OCI-LY7 (cell line): ENCODE measurements around the gene ABCA12. TPM values are rescaled to one million over a fixed set of nuclear protein-coding genes. Genes with fewer than 3 reads are reported as not detected.

Experiments
- BruUV-seq: library from RNA; stranded (reverse); fragments of 400-500 nt; replicated peaks from 2 replicates; lab custom pipeline; 2021; lab: Mats Ljungman, UMichigan
- CTCF ChIA-PET: fragments of 300-600 bp; sonication (Branson Sonifier 250); formaldehyde crosslinking; loops from one replicate; lab custom pipeline; 2022; ENCODE audit warnings: antibody characterized with exemption; ENCODE audit not compliant: unreplicated experiment; lab: Charles Lee
- POLR2A ChIA-PET: fragments of 300-600 bp; sonication (Branson Sonifier 250); formaldehyde crosslinking; loops from one replicate; lab custom pipeline; 2022; ENCODE audit warnings: antibody characterized with exemption; lab: Charles Lee
- DNase-seq: peaks from one replicate; pipeline ENCODE4 v3.0.0-alpha.2; 2015; ENCODE audit warnings: low spot score
- H2AFZ ChIP-seq: fragments of 200-600 bp; sonication (generic), shearing (Covaris generic); 2 replicates; pipeline ENCODE4 v1.6.1; 2014; ENCODE audit warnings: mild to moderate bottlenecking, antibody characterized with exemption, low read length, moderate library complexity
- H3K27ac ChIP-seq: fragments of 200-600 bp; sonication (generic); 2 replicates; pipeline ENCODE4 v1.5.1; 2014; ENCODE audit warnings: mixed run types, low read depth, mild to moderate bottlenecking, moderate library complexity, low read length, inconsistent platforms; ENCODE audit not compliant: poor library complexity, severe bottlenecking
- H3K36me3 ChIP-seq: fragments of 200-600 bp; sonication (generic); 2 replicates; pipeline ENCODE4 v1.6.1; 2014; ENCODE audit warnings: mild to moderate bottlenecking, antibody characterized with exemption, low read length, moderate library complexity, mixed read lengths; ENCODE audit not compliant: insufficient read depth
- H3K4me1 ChIP-seq: fragments of 200-600 bp; sonication (generic); 2 replicates; pipeline ENCODE4 v1.5.1; 2014; ENCODE audit warnings: mild to moderate bottlenecking, low read length; ENCODE audit not compliant: insufficient read depth, poor library complexity, severe bottlenecking
- H3K4me2 ChIP-seq: fragments of 200-600 bp; sonication (generic); 2 replicates; pipeline ENCODE4 v1.6.1; 2014; ENCODE audit warnings: mild to moderate bottlenecking, low read length
- H3K4me3 ChIP-seq: fragments of 200-600 bp; sonication (generic); 2 replicates; pipeline ENCODE4 v1.5.1; 2014; ENCODE audit warnings: mild to moderate bottlenecking, low read depth, low read length; ENCODE audit not compliant: poor library complexity, severe bottlenecking
- H3K79me2 ChIP-seq: fragments of 200-600 bp; sonication (generic); 2 replicates; pipeline ENCODE4 v1.6.1; 2016; ENCODE audit warnings: low read depth, mild to moderate bottlenecking, low read length, moderate library complexity, mixed read lengths; ENCODE audit not compliant: insufficient read depth
- H3K9me2 ChIP-seq: fragments of 200-600 bp; sonication (generic); 2 replicates; pipeline ENCODE4 v1.6.1; 2016; ENCODE audit warnings: mild to moderate bottlenecking, low read length, mixed read lengths; ENCODE audit not compliant: insufficient read depth
- H3K9me3 ChIP-seq: fragments of 200-600 bp; sonication (generic); 2 replicates; pipeline ENCODE4 v1.6.1; 2014; ENCODE audit warnings: mild to moderate bottlenecking, mixed run types, low read length, mixed read lengths
- H4K20me1 ChIP-seq: fragments of 200-600 bp; sonication (generic); 2 replicates; pipeline ENCODE4 v1.6.1; 2014; ENCODE audit warnings: mild to moderate bottlenecking, antibody characterized with exemption, low read length, moderate library complexity, mixed read lengths; ENCODE audit not compliant: insufficient read depth
- CTCF ChIP-seq: fragments of 200-600 bp; sonication (generic); conservative IDR thresholded peaks from 2 replicates; pipeline ENCODE4 v1.5.1; 2014; ENCODE audit warnings: mild to moderate bottlenecking, antibody characterized with exemption, low read length, moderate library complexity, mixed read lengths
- EZH2phosphoT487 ChIP-seq: fragments of 200-600 bp; sonication (generic); IDR thresholded peaks from 2 replicates; pipeline ENCODE4 v1.6.1; 2018; ENCODE audit warnings: low read depth, borderline replicate concordance, mild to moderate bottlenecking, mixed run types, antibody characterized with exemption, low read length, moderate library complexity, mixed read lengths
- intact Hi-C: fragments of 100-400 bp; cut with micrococcal nuclease; formaldehyde crosslinking; loops from one replicate; pipeline ENCODE4 v1.10.0; 2022; ENCODE audit not compliant: unreplicated experiment
- total RNA-seq, 2 experiments: library from RNA; depleted of rRNA in 1 of 2; stranded (reverse); fragments of >200 nt in 1 of 2; shearing (Covaris generic) in 1 of 2; gene quantifications; 2 replicates each; pipeline ENCODE4 v1.2.3, GENCODE V29; 2014 to 2022

ABCA12 gene
- total RNA-seq, 2 experiments from 2014 or later: not detected

- Histone ChIP-seq H4K20me1 (no peaks in the 10 kb centered on the region), H3K9me2 (no peaks in the 10 kb centered on the region), H3K79me2 (no peaks in the 10 kb centered on the region), H3K4me1 (peaks cover 18% of the 10 kb centered on the region), H3K27ac (no peak overlapping the region), H3K4me3 (no peak overlapping the region), H3K36me3 (no peaks in the 10 kb centered on the region), H3K9me3 (no peaks in the 10 kb centered on the region), H3K4me2 (no peak overlapping the region), H2AFZ (peak overlapping the region; percentile 66; the same call in 1 of the 2 replicates)
- POLR2A ChIA-PET: no interaction called here
- TF ChIP-seq EZH2phosphoT487: no peak
- TF ChIP-seq CTCF: no peak
- intact Hi-C loops: loop anchor here (5.0 to 10.0 kb wide), 3 partner anchors 193 to 1746 kb away; partner anchors contain the start of gene BARD1
- BruUV-seq: no TSS peak
- no peak for DNase-seq
- CTCF ChIA-PET: no interaction called here
Observed at GRCh38 chr2:215000721-215001120, 137.7 kb downstream of the ABCA12 start.

GRCh38 chr2:214995926-214996670, 142.3 kb downstream of the ABCA12 start:
- Histone ChIP-seq H3K79me2 (no peaks in the 10 kb centered on the region), H3K9me2 (no peaks in the 10 kb centered on the region), H3K4me3 (no peak overlapping the region), H4K20me1 (no peaks in the 10 kb centered on the region), H3K36me3 (no peaks in the 10 kb centered on the region), H3K27ac (no peak overlapping the region), H3K4me1 (peaks cover 12% of the 10 kb centered on the region), H2AFZ (no peak overlapping the region), H3K4me2 (no peak overlapping the region), H3K9me3 (no peaks in the 10 kb centered on the region)
- DNase-seq: no peak
- POLR2A ChIA-PET: interaction anchor here (0.7 to 1.2 kb wide), 4 partner anchors 11 to 1290 kb away, joined by 3 to 4 read pairs (median 3); no protein-coding TSS in a partner anchor
- intact Hi-C loops: no loop called here
- CTCF ChIA-PET: no interaction called here
- no TSS peak for BruUV-seq
- TF ChIP-seq EZH2phosphoT487 (no peak), CTCF (no peak)

GRCh38 chr2:214995409-214995808, 143.0 kb downstream of the ABCA12 start:
- Histone ChIP-seq H3K4me3 (no peak overlapping the region), H3K9me3 (no peaks in the 10 kb centered on the region), H3K27ac (no peak overlapping the region), H4K20me1 (no peaks in the 10 kb centered on the region), H3K4me1 (peaks cover 8% of the 10 kb centered on the region), H3K79me2 (no peaks in the 10 kb centered on the region), H3K9me2 (no peaks in the 10 kb centered on the region), H3K36me3 (no peaks in the 10 kb centered on the region), H3K4me2 (no peak overlapping the region), H2AFZ (no peak overlapping the region)
- intact Hi-C loops: no loop called here
- ChIA-PET POLR2A (interaction anchor here (0.7 to 1.2 kb wide), 4 partner anchors 10 to 1290 kb away, joined by 3 to 4 read pairs (median 3); no protein-coding TSS in a partner anchor), CTCF (no interaction called here)
- no TSS peak for BruUV-seq
- no peak for TF ChIP-seq CTCF
- no peak for TF ChIP-seq EZH2phosphoT487
- DNase-seq: no peak
